Activated B cell treated with CpG ODN at 0.5 μM for 24 hours (primary cell): ENCODE data around the gene LRSAM1. TPM values are rescaled to one million over a fixed set of nuclear protein-coding genes. Genes with fewer than 3 reads are reported as not detected.

Experiments used
- ATAC-seq: fragments of 200-7000 bp; cut with Tn5 transposase; one replicate; pipeline ENCODE4 v1.10.0; 2021; ENCODE audit warnings: low read depth, mild to moderate bottlenecking, moderate library complexity
- CTCF ChIA-PET: fragments of 350-600 bp; sonication (Branson Sonifier 250); formaldehyde crosslinking; loops from one replicate; lab custom pipeline; 2021; ENCODE audit warnings: antibody characterized with exemption; lab: Charles Lee
- POLR2A ChIA-PET: fragments of 350-600 bp; sonication (Branson Sonifier 250); formaldehyde crosslinking; loops from one replicate; lab custom pipeline; 2021; ENCODE audit warnings: antibody characterized with exemption; lab: Charles Lee
- DNase-seq: peaks from one replicate; pipeline ENCODE4 v3.0.0; 2022
- H3K27ac Mint-ChIP-seq: one replicate; pipeline ENCODE4 v1.8.0; 2020; ENCODE audit warnings: mixed read lengths
- H3K27me3 Mint-ChIP-seq: one replicate; pipeline ENCODE4 v1.8.0; 2021; ENCODE audit warnings: mixed read lengths
- H3K36me3 Mint-ChIP-seq: one replicate; pipeline ENCODE4 v1.8.0; 2021; ENCODE audit warnings: low read depth, mixed read lengths
- H3K4me1 Mint-ChIP-seq: one replicate; pipeline ENCODE4 v1.8.0; 2021; ENCODE audit warnings: mixed read lengths
- H3K4me3 Mint-ChIP-seq: one replicate; pipeline ENCODE4 v1.8.0; 2020; ENCODE audit warnings: mild to moderate bottlenecking, mixed read lengths
- H3K9me3 Mint-ChIP-seq: one replicate; pipeline ENCODE4 v1.8.0; 2020; ENCODE audit warnings: mixed read lengths
- CTCF ChIP-seq: fragments of 200-600 bp; IDR thresholded peaks from one replicate; pipeline ENCODE4 v1.8.0; 2022; ENCODE audit warnings: antibody characterized with exemption, mild to moderate bottlenecking
- intact Hi-C: fragments of 100-400 bp; cut with micrococcal nuclease; formaldehyde crosslinking; loops from one replicate; pipeline ENCODE4 v1.15.1; 2024
- total RNA-seq: library from RNA; stranded (reverse); gene quantifications from 2 replicates; pipeline ENCODE4 v1.2.3, GENCODE V29; 2022

LRSAM1 gene
- total RNA-seq, 1 donor from 2014 or later = 23.9 TPM

GRCh38 chr9:127438394-127438793, 12.9 kb upstream of the LRSAM1 start:
- CTCF ChIA-PET = interaction anchor here (0.9 kb wide), 1 partner anchor 17 kb away, joined by 3 read pairs; no protein-coding TSS in a partner anchor
- intact Hi-C loops = no loop called here
- ATAC-seq = no peak
- Mint-ChIP-seq H3K36me3 (peaks cover 83% of the 10 kb centered on the region), H3K4me3 (no peak overlapping the region), H3K9me3 (no peaks in the 10 kb centered on the region), H3K27ac (no peak overlapping the region), H3K4me1 (no peaks in the 10 kb centered on the region), H3K27me3 (no peaks in the 10 kb centered on the region)
- POLR2A ChIA-PET = interaction anchor here (0.5 to 3.9 kb wide), 2 partner anchors 9 to 12 kb away, joined by 3 to 13 read pairs; partner anchors contain the start of genes LRSAM1 and RPL12
- DNase-seq = no peak
- no peak for TF ChIP-seq CTCF

GRCh38 chr9:127444283-127444920, 6.9 kb upstream of the LRSAM1 start:
- DNase-seq = no peak
- intact Hi-C loops = no loop called here
- ChIA-PET POLR2A (interaction anchor here (0.6 to 3.0 kb wide), 10 partner anchors 11 to 932 kb away, joined by 3 to 15 read pairs (median 5); partner anchors contain the start of genes SLC2A8 and ZNF79), CTCF (no interaction called here)
- Mint-ChIP-seq H3K9me3 (no peaks in the 10 kb centered on the region), H3K27me3 (no peaks in the 10 kb centered on the region), H3K36me3 (peaks cover 84% of the 10 kb centered on the region), H3K27ac (peak overlapping the region; percentile 25), H3K4me1 (peaks cover 23% of the 10 kb centered on the region), H3K4me3 (no peak overlapping the region)
- ATAC-seq = no peak
- no peak for TF ChIP-seq CTCF

- peaks cover 84% of the 10 kb centered on the region for H3K36me3 Mint-ChIP-seq
- TF ChIP-seq CTCF = no peak
- ChIA-PET POLR2A (interaction anchor here (0.8 to 3.0 kb wide), 5 partner anchors 10 to 221 kb away, joined by 4 to 15 read pairs (median 6); partner anchors contain the start of genes SLC2A8 and ZNF79), CTCF (no interaction called here)
- no peaks in the 10 kb centered on the region for H3K9me3 Mint-ChIP-seq
- no peak for DNase-seq
- H3K27ac Mint-ChIP-seq = peak overlapping the region; percentile 50
- peaks cover 31% of the 10 kb centered on the region for H3K4me1 Mint-ChIP-seq
- no peak overlapping the region for H3K4me3 Mint-ChIP-seq
- intact Hi-C loops = no loop called here
- no peak for ATAC-seq
- H3K27me3 Mint-ChIP-seq = no peaks in the 10 kb centered on the region
These were observed 6.1 kb upstream of the LRSAM1 start for GRCh38 chr9:127444921-127445850.

- intact Hi-C loops = no loop called here
- Mint-ChIP-seq H3K4me3 (no peak overlapping the region), H3K36me3 (peaks cover 84% of the 10 kb centered on the region), H3K4me1 (peaks cover 37% of the 10 kb centered on the region), H3K27me3 (no peaks in the 10 kb centered on the region), H3K9me3 (no peaks in the 10 kb centered on the region), H3K27ac (peak overlapping the region; percentile 66)
- ChIA-PET POLR2A (interaction anchor here (1.7 to 3.0 kb wide), 3 partner anchors 9 to 49 kb away, joined by 6 to 15 read pairs (median 7); partner anchors contain the start of genes SLC2A8 and ZNF79), CTCF (no interaction called here)
- ATAC-seq (no peak), DNase-seq (no peak)
- TF ChIP-seq CTCF = no peak
These were observed 5.2 kb upstream of the LRSAM1 start for GRCh38 chr9:127445851-127446712.
